ENCODE results near the gene PLPP1.
A peak's percentile ranks its signal among the peaks of the same experiment; 100 is the strongest.
"Not testable (repeated sequence)": the region's sequence is repeated elsewhere in the genome, so short reads cannot be mapped to it uniquely, and the experiment has no call there.

PLPP1 gene

DNA sequence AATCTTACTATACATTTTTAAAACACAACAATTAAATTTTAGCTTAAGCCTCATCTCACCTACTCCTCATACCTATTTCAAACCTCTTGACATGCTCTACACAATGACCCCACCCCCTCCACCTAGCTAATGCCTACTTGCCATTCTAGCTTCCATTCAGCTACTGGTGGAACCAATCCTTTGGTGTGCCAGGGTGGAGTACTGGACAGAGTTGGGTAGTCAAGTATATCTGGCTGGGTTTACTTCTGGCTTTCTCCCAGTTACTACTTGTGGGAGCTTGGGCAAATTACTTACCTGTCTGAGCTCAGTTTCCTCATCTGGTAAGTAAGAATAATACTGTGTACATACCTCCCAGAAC is 24.3 kb downstream of the PLPP1 start:
- intact Hi-C loops (cut with DNase I) = no loop called here
- DNase-seq = no peak

DNA sequence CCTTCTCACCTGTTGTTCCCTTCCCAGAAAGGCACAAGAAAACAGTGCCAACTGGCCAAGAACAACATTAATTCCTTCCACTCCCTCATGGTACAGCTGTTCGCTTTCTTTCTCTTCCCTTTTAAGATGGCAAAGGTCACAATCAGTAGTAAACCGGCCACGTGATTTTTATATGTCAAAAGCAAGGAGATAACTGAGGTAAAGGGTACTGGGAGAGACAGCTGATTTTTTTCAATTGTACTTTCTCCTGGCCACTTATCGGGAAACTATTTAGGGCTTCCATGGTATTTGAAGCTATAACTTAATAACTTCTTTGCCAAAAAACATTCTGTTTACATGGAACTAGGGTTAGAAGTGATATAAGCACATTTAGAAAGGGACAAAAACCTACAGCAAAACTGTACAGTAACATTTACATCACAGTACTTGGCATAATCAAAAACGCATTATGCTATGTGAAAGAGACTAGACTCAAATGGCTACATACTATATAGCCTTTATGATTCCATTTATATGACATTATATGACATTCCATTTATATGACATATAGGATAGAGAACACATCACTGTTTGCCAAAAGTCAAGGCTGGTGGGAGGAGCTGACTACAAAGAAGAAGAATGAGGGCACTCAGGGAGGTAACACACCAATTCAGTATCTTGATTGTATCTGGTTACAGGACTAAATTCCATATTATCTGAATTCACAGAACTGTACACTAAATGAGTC is 24.8 kb downstream of the PLPP1 start:
- no peak for DNase-seq
- intact Hi-C loops (cut with DNase I) = no loop called here

DNA sequence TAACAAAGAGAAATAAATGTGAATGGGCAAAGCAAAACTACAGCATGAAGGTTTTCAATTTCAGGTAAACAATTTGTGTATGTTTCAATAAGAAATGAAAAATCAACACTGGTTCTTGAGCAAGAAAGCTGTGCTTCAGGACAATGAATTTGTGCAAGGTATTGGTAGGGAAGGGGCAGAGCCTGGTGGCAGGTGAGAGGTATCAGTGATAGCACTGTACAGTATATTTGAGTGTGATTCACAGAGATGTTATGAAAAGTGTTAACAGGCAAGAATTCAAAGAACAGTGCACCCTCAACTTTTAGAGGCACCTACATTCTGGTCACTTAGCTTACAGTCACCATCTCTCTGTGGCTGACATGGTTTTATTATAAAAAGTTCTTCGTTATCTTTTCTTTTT is 25.7 kb downstream of the PLPP1 start:
- no peak for DNase-seq
- intact Hi-C loops (cut with DNase I) = no loop called here

DNA sequence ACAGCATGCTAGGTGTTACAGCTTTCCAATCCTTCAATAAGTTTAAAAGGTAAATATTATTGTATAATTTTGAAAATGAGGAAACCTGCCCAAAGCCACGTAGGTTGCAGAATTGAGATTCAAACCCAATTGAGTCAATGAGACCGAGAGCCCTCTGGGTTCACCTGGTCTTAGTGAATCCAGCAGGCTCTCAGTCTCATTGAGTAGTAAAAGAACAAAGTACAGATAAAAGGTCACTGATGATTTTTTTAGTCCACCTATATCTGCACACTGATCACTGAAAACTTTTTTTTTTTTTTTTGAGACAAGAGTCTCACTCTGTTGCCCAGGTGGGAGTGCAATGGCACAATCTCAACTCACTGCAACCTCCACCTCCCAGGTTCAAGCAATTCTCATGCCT is 27.2 kb downstream of the PLPP1 start:
- intact Hi-C loops (cut with DNase I) = no loop called here
- no peak for DNase-seq

DNA sequence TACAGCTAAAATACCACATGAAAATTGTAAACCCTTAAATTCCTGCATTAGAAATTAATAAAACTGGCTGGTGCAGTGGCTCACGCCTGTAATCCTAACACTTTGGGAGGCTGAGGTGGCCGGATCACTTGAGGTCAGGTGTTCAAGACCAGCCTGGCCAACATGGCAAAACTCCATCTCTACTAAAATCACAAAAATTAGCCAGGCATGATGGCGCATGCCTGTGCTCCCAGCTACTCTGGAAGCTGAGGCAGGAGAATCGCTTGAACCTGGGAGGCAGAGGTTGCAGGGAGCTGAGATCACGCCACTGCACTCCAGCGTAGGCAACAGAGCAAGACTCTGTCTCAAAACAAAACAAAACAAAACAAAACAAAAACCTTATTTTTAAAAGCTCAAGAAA is 29.1 kb downstream of the PLPP1 start:
- intact Hi-C loops (cut with DNase I); DNase-seq: not testable (repeated sequence)

DNA sequence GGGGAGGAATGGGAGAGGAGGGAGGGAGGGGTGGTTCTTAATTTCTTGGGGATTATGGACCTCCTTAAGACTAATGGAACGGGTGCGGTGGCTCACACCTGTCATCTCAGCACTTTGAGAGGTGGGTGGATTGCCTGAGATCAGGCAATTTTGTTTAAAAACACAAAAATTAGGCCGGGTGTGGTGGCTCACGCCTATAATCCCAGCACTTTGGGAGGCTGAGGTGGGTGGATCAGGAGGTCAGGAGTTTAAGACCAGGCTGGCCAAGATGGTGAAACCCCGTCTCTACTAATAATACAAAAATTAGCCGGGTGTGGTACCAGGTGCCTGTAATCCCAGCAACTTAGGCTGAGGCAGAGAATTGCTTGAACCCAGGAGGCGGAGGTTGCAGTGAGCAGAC is 30.8 kb downstream of the PLPP1 start:
- intact Hi-C loops (cut with DNase I); DNase-seq: not testable (repeated sequence)

DNA sequence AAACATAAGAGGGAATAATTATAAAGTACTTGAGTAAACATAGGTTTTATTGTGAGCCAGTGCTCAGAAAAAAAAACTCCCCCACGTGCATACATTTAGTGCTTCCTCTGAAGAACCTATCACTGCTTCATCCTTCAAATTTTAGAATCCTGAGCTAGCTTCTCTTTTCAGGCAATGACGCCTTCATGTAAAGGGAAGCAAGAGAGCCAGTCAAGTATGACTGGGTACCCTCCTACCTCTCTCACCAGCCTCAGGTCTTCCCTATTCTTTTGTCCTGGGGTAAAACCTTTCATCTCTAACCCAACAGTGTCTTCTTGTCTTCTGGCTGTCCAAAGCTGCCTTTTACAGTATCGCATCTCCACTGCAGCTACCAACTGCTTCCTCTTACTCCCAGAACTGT is 32.0 kb downstream of the PLPP1 start:
- no peak for DNase-seq
- intact Hi-C loops (cut with DNase I) = no loop called here

DNA sequence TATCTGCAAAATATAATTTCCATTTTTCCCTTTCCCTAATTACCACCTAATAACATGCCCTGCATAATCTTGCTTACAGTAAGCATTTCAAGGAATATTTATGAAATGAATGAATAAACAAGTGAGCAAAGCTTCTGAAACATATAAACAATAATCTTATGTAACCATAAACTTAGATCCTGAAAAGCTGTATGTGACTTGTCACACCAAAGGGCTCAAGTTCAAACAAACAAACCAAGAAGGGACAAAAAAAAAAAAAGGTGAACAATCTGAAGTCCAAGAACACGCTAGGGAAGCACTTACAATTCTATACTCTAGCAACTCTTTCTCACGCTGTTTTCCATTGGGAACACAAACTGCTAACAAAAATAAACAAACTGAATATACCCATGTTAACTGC is 36.3 kb downstream of the PLPP1 start:
- DNase-seq = no peak
- intact Hi-C loops (cut with DNase I) = no loop called here

DNA sequence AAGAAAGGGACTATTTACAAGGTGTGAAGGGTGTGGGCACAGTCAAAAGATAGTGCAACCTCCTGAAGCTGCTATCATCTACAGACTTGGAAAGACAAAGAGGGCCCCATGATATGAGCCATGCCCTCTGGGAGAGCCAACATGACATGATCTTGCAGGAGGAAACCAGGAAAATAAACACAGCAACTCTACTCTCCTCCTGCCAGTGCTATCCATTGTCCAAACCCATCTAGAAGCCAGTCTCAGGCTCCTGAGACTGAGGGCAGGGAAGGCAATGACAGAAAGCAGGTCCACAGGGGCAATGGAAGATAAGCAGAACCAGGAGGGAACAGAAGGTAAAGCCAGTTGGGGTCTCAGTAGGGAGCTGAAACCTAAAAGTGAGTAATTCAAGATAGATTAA is 37.1 kb downstream of the PLPP1 start:
- no peak for DNase-seq
- intact Hi-C loops (cut with DNase I) = no loop called here

DNA sequence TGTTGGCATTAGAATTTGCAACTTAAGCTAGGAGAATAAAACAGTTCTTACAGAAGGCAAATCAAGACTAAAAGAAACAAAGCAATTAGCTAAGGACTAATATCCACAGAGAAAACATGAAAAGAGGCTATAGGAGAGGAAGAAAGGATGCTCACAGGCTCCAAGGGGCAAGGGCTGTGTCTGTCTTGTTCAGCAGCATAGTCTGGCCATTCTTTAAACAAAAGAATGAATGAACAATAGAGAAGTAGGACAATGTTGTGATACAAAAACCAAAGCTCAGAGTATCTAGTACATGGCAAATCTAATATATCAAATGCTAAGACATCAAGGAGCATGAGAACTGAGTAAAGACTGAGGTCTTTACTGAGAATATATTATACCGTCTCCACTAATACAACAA is 39.5 kb downstream of the PLPP1 start:
- intact Hi-C loops (cut with DNase I) = no loop called here
- DNase-seq = peak in 14 of 42 donors; percentile 9 to 45 (median 26)

DNA sequence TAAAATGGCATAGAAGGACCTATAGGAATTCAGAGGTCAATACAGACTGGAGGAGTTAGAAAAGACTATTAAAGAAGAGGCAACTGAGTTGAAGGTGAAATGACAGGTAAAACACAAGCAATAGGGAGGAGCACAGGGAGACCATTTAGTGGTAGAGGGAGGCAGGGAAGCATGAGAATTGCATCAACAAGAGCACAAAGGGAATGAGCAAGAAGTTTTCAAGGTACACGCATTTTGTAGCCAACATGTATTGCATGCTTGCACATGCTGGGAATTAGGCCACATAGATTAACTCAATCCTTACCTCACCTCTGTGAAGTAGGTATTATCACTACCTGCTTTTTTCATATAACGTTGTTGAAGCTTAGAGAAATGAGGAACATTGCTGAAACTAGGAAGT is 42.3 kb downstream of the PLPP1 start:
- intact Hi-C loops (cut with DNase I) = no loop called here
- no peak for DNase-seq

DNA sequence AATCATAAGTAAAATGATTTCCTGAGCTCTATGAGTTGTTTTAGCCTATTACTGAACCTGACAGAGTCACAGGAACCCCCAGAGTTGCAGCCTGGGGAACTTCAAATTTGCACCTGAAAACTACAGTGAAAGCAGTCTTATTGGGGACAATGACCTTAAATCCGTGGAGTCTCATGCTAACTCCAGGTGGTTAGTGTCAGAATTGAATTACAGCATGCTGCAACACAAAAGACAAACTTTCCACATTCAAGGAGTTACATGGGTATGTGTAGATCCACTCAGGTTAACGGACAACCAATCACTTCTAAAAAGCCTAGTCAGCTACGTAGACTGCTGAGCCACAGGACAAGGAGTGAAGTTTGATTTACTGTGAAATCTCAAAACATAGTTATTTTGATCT is 49.7 kb downstream of the PLPP1 start:
- intact Hi-C loops (cut with DNase I) = no loop called here
- no peak for DNase-seq

DNA sequence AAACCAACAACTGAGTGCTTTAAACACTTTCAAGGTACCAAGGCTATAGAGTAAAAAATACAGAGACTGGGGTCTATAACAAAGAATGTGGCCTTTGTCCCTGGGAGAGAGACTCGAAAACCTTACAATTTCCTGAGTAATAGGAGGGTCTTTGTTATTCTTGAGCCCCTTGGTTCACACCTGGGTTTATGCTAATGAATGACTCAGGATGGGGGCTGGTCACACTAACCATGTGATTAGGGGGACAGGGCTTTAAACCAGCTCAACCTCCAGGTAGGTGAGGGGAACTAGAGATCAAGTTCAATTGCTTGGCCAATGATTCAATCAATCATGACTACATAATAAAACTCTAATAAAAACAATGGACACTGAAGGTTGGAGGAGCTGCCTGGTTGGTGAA is 50.2 kb downstream of the PLPP1 start:
- intact Hi-C loops (cut with DNase I) = no loop called here
- no peak for DNase-seq

DNA sequence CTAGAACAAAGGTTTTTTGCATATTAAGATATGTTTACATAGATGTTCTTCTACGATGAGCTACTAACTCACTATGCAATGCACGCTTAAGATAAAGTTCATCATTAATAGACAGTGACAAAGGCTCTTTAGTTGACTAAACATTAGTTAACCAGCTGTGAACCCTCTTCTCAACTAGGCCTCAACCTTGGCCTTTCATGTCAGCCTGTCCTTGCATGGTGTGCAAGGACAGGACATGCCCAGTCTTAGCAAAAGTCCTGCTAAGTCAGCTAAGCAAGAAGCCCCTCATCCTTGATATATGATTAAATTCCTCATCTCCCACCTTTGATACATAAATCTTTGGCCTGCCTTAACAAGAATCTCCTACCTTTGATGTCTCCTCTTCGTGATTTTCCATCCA is 50.9 kb downstream of the PLPP1 start:
- no peak for DNase-seq
- intact Hi-C loops (cut with DNase I) = no loop called here

DNA sequence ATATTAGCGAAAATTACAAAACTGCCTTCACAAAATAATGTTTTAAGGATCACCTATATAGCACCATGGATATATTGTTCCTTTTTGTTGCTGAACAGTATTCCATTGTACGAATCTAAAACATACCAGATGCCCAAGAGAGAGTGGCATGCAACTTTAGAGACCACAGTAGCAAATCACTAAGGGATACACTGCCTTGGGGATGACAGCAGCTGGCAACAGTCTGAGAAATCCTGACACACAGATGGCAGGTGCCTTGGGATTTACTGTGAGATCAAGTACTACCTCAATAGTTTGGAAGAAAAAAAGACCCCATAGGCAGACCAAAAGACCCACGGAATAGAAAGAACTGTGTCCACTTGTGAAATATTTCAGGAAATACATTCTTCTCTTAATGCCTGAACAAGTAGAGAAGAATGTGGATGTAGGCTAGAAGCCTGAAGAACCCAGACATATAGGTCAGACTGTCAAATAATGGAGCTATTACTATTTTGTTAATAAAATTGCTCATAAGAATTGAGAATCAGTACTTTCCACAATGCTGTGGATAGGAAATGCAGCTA is 53.4 kb downstream of the PLPP1 start:
- intact Hi-C loops (cut with DNase I) = no loop called here
- DNase-seq = no peak

DNA sequence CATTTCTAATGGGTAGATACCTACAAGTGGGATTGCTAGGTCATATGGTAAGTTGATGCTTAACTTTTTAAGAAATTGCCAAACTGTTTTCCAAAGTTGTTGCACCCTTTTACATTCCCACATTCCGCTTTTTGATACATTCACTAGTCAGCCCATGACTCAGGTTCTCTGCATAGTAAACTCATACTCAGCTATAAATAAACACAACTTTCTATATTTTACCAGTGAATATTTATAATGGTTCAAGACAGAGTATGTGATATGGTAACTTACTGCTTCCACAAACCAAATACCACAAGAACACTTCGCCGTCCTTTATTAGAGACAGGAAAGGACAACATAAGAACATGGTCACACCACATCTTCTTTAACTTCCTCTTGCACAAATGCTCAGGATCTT is 54.0 kb downstream of the PLPP1 start:
- no peak for DNase-seq
- intact Hi-C loops (cut with DNase I) = no loop called here

DNA sequence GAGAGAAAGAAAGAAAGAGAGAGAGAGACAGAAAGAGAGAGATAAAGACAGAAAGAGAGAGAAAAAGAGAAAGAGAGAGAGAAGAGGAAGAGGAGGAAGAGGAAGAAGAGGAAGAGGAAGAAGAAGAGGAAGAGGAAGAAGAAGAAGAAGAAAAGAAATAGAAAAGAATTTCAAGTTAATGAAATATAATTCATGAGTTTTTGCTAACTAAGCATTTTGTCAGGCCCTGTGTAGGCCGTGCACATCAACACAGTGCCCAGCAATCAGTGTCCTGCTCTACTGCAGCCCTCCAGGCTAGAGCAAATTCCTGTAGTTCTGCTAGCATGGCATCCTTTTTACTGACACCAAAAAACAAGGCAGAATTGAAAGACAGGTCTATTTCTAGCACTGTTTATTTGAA is 62.1 kb downstream of the PLPP1 start:
- intact Hi-C loops (cut with DNase I) = no loop called here
- no peak for DNase-seq

DNA sequence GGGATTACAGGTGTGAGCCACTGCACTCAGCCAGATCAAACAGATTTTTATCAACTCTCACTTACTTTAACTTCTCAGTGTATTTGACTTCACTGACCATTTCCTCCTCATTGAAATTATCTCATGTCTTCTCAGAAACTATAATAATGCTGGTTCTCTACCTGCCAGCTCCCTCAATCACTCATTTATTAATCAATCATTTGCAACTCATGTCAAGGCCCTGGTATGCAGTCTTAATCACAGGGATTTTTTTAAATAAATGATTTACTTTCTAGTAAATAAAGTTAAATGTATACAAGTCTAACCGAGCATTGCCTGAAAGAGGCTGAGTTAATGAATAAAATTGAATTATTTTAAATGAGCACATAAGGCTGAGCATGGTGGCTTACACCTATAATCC is 63.3 kb downstream of the PLPP1 start:
- no peak for DNase-seq
- intact Hi-C loops (cut with DNase I) = no loop called here

DNA sequence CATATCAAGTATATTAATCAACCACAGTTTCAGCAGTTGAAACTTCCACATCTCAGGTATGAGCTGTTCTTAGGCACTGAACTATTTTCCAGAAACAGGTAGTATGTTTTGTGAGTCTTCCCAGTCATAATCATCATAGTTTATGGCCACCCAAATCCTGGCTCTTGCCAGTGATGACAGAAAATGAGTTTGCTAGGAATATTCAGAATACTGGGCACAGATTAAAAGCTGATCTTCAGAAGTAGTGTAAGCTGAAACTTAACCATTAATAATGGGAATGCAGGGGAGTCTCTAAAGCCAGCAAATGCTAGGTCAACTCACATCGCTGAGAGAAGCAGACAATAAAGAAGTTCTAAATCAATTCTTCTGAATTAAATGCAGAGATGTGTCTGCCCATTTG is 64.5 kb downstream of the PLPP1 start:
- no peak for DNase-seq
- intact Hi-C loops (cut with DNase I) = no loop called here

DNA sequence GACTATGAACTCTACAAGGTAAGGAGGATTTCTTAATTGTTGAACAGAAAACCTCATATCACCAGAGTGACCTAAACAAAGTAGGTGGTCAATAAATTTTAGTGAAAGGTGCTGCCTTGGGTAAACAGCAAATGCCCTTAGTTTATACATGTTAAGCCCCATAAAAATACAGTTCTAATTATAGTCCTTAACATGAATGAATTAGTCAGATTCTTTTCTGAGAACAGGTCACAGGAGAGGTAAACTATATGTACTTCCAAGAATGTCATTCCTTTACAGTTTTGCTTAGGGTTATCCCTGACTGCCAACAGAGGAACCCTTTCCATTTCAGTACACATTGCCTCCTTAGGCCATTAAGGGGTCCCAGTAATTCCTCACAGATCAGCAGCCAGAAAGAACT is 64.9 kb downstream of the PLPP1 start:
- intact Hi-C loops (cut with DNase I) = no loop called here
- no peak for DNase-seq

DNA sequence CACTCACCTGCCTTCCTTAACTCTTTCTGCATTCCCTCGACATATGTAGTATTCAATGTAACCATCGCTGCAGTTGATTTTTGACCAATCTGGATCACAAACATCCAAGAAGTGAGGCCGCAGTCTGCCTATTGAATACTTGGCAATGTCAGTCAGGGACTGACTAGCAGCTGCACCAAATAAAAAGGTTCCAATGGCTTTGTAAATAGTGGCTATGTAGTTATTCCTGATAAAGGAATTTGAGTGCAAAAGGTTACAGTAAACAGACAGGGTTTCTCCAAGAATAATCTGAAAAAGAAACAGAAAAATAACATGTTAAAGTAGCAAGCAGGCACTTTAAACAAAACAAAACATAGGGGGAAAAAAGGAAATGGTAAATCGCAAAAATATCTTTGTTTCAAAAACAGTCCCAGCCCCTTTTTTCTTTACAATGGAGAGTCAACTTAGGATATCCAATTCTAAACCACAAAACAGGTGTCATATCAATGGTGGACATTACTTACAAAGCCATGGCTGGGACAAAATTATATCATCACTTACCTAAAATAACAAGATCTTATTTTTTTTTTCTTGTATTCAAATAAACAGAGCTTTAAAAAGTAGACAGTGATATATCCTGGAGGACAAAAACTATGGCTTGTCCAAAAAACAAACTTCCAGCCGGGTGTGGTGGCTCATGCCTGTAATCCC is 66.8 kb downstream of the PLPP1 start:
- intact Hi-C loops (cut with DNase I) = no loop called here
- no peak for DNase-seq
